Measurements from ENCODE around the gene NPFFR1. TPM values are rescaled to one million over a fixed set of nuclear protein-coding genes. Genes with fewer than 3 reads are reported as not detected.

NPFFR1 gene
- total RNA-seq, 4 donors from 2014 or later = 0.16 TPM; not detected in 3

GRCh38 chr10:70277396-70278030 is 6.3 kb downstream of the NPFFR1 start:
- no peak for DNase-seq
- H3K9me3 ChIP-seq = no peaks in the 10 kb centered on the region
- H3K36me3 ChIP-seq = no peaks in the 10 kb centered on the region
- no peak overlapping the region for H3K27ac ChIP-seq
- intact Hi-C loops (cut with DNase I; ENCODE audit: low total_unique reads) (no loop called here), in situ Hi-C loops (cut with MboI; ENCODE audit: low pct_ligation_motif_present in 1 of 4, low pct_unique_long_range_greater_than_20kb in 1 of 4, low sequenced_read_pairs in 3 of 4) (no loop called here)
- H3K27me3 ChIP-seq = peaks cover 18% of the 10 kb centered on the region
- H3K4me3 ChIP-seq = no peak overlapping the region
- TF ChIP-seq POLR2AphosphoS5 (IDR thresholded peaks at IDR 0.05) = no peak
- TF ChIP-seq POLR2A (IDR thresholded peaks at IDR 0.05) = no peak
- TF ChIP-seq, protein P1, sequence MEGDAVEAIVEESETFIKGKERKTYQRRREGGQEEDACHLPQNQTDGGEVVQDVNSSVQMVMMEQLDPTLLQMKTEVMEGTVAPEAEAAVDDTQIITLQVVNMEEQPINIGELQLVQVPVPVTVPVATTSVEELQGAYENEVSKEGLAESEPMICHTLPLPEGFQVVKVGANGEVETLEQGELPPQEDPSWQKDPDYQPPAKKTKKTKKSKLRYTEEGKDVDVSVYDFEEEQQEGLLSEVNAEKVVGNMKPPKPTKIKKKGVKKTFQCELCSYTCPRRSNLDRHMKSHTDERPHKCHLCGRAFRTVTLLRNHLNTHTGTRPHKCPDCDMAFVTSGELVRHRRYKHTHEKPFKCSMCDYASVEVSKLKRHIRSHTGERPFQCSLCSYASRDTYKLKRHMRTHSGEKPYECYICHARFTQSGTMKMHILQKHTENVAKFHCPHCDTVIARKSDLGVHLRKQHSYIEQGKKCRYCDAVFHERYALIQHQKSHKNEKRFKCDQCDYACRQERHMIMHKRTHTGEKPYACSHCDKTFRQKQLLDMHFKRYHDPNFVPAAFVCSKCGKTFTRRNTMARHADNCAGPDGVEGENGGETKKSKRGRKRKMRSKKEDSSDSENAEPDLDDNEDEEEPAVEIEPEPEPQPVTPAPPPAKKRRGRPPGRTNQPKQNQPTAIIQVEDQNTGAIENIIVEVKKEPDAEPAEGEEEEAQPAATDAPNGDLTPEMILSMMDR (IDR thresholded peaks at IDR 0.05) = no peak
- TF ChIP-seq EP300 (IDR thresholded peaks at IDR 0.05; ENCODE audit: low read depth) = no peak
- no peaks in the 10 kb centered on the region for H3K4me1 ChIP-seq
- 70% methylated on average over 3 of the region's 3 CpGs; no CpG with 5 or more reads in 1 of the 2 donors for WGBS, 2 donors (ENCODE audit: low coverage in 1 of 2)

DNA sequence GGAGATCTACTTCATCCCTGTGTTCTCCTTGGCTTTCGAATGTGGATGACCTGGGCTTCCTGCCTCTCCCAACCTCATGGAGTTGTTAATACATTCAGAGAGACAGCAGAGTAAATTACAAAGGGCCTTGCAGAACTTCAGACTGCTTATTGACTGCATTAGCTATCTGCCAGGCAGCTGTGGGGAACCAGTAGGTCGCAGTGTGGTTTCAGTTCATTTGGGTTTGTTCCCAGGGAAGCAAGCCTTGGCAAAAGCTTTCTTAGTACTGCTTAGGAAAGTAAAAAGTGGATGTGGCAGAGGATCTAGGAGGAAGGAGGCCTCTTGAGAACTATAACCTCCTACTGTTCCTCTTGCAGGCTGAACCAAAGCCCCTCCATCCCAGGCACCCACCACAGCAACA is 9.2 kb downstream of the NPFFR1 start:
- Histone ChIP-seq H3K36me3 (no peaks in the 10 kb centered on the region), H3K4me3 (no peak overlapping the region), H3K9me3 (no peaks in the 10 kb centered on the region), H3K27ac (no peak overlapping the region), H3K4me1 (no peaks in the 10 kb centered on the region), H3K27me3 (no peaks in the 10 kb centered on the region)
- no peak for DNase-seq
- intact Hi-C loops (cut with DNase I; ENCODE audit: low total_unique reads) (no loop called here), in situ Hi-C loops (cut with MboI; ENCODE audit: low pct_ligation_motif_present in 1 of 4, low pct_unique_long_range_greater_than_20kb in 1 of 4, low sequenced_read_pairs in 3 of 4) (no loop called here)
- WGBS, 2 donors (ENCODE audit: low coverage in 1 of 2) = 80% methylated on average over 2 of the region's 2 CpGs; no CpG with 5 or more reads in 1 of the 2 donors
- TF ChIP-seq, protein P1 (IDR thresholded peaks at IDR 0.05) = no peak
- no peak for TF ChIP-seq EP300 (IDR thresholded peaks at IDR 0.05; ENCODE audit: low read depth)
- TF ChIP-seq POLR2A (IDR thresholded peaks at IDR 0.05) = no peak
- TF ChIP-seq POLR2AphosphoS5 (IDR thresholded peaks at IDR 0.05) = no peak

DNA sequence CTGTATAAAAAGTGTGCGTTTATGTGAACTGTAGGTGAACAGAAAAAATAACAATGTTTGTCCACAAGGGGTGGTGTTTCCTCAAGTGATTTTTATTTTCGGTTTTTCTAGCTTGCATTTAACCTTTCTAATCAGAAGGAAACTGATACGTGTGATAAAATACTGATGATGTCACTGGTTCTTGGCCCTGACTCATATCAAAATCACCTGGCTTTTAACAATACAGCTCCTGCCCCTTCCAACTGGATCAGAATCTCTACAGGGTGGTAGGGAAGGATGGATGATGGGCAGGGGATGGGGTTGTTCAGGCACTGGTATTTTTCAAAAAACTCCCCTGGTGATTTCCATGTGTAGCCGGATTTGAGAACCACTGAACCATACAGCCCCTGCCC is 10.9 kb downstream of the NPFFR1 start:
- Histone ChIP-seq H3K27me3 (no peaks in the 10 kb centered on the region), H3K36me3 (no peaks in the 10 kb centered on the region), H3K27ac (no peak overlapping the region), H3K4me3 (no peak overlapping the region), H3K4me1 (no peaks in the 10 kb centered on the region), H3K9me3 (no peaks in the 10 kb centered on the region)
- TF ChIP-seq, protein P1 (IDR thresholded peaks at IDR 0.05) = peak; percentile 46 to 56 (median 50)
- TF ChIP-seq POLR2AphosphoS5 (IDR thresholded peaks at IDR 0.05) = no peak
- in situ Hi-C loops (cut with MboI; ENCODE audit: low pct_ligation_motif_present in 1 of 4, low pct_unique_long_range_greater_than_20kb in 1 of 4, low sequenced_read_pairs in 3 of 4) = no loop called here
- intact Hi-C loops (cut with DNase I; ENCODE audit: low total_unique reads) = no loop called here
- DNase-seq = no peak
- 17 to 38% methylated on average over 4 of the region's 4 CpGs for WGBS, 2 donors (ENCODE audit: low coverage in 1 of 2)

DNA sequence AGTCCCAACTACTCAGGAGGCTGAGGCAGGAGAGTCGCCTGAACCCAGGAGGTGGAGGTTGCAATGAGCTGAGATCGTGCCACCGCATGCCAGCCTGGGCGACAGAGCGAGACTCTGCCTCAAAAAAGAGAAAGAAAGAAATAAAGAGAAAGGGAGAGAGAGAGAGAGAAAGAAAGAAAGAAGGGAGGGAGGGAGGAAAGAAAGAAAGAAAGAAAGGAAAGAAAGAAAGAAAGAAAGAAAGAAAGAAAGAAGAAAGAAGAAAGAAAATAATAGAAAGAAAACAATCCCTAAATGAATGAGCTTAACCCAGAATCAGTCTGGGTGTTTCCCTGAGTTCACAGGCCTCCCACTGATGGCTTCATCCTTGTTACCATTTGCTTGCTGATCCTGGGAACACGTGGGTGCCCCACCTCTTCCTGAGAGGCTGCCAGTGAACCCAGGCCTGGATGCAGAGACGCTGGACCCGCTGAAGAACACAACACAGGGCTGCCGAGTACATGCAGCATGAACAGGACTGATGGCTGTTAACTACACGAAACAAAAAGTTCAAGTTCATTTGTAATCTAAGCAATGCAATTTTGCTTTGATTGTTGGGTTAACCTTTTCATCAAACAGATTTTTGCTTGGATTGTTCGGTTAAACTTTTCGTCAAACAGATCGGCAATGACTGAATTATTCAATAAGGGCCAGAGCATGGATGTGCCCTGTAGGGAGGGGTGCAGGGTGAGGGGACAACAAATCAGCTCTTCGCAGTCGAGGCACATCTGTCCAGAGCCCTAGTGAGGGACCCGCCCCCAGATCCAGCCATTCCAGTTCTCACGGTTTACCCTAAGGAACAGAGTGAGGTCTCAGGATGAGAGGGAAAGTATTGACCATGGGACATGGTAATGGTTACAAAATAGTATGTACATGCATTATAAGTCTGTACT is 11.5 kb downstream of the NPFFR1 start:
- Histone ChIP-seq H3K27ac (no peak overlapping the region), H3K27me3 (no peaks in the 10 kb centered on the region), H3K36me3 (no peaks in the 10 kb centered on the region), H3K4me3 (no peak overlapping the region), H3K9me3 (no peaks in the 10 kb centered on the region), H3K4me1 (no peaks in the 10 kb centered on the region)
- intact Hi-C loops (cut with DNase I; ENCODE audit: low total_unique reads) = no loop called here
- TF ChIP-seq, protein P1 (IDR thresholded peaks at IDR 0.05) = no peak
- TF ChIP-seq EP300 (IDR thresholded peaks at IDR 0.05; ENCODE audit: low read depth) = no peak
- TF ChIP-seq POLR2A (IDR thresholded peaks at IDR 0.05) = no peak
- TF ChIP-seq POLR2AphosphoS5 (IDR thresholded peaks at IDR 0.05) = no peak
- no peak for DNase-seq
- in situ Hi-C loops (cut with MboI; ENCODE audit: low pct_ligation_motif_present in 1 of 4, low pct_unique_long_range_greater_than_20kb in 1 of 4, low sequenced_read_pairs in 3 of 4) = no loop called here
- WGBS, 2 donors (ENCODE audit: low coverage in 1 of 2) = 78 to 94% methylated on average over 8 to 17 of the region's 17 CpGs

Measured in transverse colon (tissue), 4 donors.